ENCODE data around the gene ADISSP.
A peak's percentile ranks its signal among the peaks of the same experiment; 100 is the strongest.

The ADISSP gene

GRCh38 chr20:3735768-3736167 is 31.8 kb downstream of the ADISSP start:
- DNase-seq, result no peak

DNA sequence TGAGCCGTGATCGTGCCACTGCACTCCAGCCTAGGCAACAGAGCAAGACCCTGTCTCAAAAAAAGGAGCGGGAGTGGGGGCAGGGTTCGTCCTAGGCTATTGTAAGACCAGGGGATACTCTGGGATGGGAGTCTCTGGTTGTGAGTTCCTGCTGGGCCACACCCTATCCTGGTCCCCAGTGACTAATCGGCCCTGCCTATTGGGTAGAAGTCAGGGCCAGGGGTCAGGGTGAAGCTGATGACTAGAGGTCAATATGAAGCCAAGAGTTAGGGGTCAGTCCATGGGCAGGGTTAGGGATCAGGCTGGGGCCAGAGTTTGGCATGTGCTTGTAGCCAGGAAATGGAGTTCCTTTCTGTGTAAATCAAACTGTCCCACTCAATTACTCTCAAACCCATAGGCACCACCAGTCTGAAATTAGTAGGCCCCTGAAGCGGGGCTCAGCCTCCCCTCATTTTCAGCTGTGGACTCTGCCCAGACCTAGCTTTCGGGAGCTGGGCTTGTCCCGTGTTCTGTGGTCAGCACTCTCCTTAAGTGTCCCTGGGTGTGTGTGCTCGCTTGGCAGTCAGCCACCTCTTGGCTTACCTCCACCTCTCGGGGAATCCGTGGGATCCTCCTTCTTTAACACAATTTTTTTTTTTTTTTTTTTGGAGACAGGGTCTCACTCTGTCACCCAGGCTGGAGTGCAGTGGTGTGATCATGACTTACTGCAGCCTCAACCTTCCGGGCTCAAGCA is 33.3 kb downstream of the ADISSP start:
- DNase-seq, result no peak

- no peak for DNase-seq
Measured at GRCh38 chr20:3733119-3733995, 34.2 kb downstream of the ADISSP start.

- DNase-seq, result peak; percentile 16
Measured at GRCh38 chr20:3732327-3733118, 35.0 kb downstream of the ADISSP start, which contains the start of gene HSPA12B. Gene HSPA12B (plus strand): TSS chr20:3732685. CDS start chr20:3738675, 5,990 bp downstream.

DNA sequence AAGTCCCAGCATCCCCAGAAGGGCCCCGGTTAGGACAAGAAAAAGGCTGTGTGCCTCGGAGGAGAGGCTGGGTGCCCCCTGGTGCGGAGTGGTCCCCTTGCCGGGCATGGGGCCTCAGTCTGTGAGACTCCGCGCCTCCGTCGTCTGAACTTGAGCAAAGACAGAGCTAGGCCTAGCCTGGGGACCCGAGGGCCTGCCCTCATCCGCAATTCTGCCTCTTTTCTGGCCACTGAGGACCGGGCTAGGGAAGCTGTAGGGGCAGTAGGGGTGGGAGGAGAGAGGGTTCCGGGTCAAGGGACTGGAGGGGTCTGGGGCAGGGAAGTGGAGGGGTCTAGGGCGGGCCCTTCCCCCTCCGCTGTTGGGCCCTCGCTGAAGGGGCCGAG is 35.6 kb downstream of the ADISSP start:
- DNase-seq, result no peak

DNA sequence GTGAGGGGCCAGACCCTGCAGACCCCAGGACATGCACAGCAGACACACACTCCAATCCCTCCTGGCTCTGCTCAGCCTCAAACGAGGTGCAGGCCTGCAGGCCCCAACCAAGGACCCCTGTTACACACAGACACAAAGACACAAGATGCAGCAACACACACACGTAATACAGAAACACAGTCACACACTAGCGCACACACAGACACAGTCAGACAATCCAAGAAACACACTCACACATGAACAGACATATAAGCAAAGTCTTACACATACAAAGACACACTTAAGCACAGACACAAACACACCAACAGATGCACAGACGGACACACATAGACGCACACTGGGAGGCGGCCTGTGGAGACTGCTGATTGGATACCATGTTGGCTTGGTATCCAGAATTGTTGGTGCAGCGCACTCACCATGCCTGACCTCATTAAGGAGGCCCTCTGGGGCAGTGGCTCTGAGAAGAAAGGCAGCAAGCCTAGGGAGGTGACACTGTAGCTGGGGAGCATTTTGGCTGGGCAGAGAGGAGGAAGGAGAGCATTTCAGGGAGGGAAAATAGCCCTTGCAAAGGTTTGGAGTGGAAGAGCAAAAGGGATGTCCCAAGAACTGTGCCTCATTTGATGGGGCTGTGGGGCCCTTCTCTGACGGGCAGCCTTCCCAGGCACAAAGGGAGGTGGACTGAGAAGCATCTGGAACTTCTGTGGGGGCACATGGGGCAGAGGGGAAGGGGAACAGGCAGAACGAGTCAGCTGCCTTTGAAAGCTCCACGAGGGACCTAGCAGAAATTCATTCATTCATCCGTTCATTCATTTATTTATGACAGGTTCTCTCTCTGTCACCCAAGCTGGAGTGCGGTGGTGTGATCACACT is 36.5 kb downstream of the ADISSP start:
- DNase-seq, result peak; percentile 4

DNA sequence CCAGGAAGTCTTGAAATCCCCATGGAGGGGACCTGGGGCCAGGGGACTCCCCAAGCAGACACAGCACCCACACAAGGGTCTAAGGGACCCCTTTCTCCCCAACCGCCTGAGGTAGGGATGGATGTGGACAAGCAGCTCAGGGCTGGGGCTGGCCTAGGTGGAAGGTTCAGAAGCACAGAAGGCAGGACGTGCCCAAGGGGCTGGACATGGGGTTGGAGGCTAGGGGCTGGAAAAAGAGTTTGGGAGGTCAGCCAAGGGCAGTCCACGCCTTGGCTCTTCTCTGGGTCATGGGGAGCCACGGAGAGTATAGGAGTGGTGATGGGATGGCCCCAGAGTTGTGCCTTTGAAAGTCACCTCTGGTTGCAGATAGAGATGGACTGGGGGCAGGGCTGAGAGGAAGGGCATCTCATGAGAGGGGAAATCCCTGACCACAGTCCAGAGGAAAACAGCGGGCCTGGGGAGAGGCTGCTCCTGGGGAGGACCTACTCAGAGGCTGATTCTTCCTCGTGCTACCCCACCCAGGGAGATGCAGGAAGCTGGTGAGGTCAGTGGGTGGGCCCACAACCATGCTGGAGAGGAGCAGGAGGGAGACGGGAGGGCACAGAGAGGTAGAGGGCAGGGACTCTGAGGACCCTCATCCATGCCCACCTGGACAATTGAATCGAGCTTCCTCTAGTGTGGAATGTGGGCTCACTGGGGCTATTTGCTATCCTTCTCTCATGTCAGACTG is 37.6 kb downstream of the ADISSP start:
- DNase-seq, result no peak

DNA sequence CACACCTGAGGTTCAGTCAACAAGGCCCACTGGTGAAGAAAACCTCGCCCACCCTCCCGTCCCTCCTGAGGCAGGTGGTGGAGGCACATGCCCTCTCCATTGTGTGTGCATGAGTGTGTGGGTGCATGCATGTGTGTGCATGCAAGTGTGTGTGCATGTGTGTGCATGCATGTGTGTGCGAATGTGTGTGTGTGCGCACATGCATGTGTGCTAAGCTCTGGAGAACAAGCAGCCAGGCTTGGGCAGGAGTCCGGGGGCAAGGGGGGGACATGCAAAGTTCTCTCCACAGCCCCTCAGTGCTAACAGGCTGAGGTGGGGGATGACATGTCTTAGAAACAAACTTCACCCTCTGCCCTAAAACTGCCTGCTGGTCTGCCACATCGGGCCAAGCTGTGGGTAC is 38.2 kb downstream of the ADISSP start:
- DNase-seq, result no peak

- DNase-seq, result no peak
Measured at GRCh38 chr20:3728876-3729275, 38.7 kb downstream of the ADISSP start.

GRCh38 chr20:3728354-3728753 is 39.2 kb downstream of the ADISSP start:
- DNase-seq, result no peak

GRCh38 chr20:3727401-3728021 is 40.0 kb downstream of the ADISSP start:
- peak; percentile 47 for DNase-seq

- DNase-seq, result no peak
Measured at GRCh38 chr20:3724356-3724755, 43.2 kb downstream of the ADISSP start.

- DNase-seq, result no peak
Measured at GRCh38 chr20:3723284-3723683, 44.3 kb downstream of the ADISSP start.

DNA sequence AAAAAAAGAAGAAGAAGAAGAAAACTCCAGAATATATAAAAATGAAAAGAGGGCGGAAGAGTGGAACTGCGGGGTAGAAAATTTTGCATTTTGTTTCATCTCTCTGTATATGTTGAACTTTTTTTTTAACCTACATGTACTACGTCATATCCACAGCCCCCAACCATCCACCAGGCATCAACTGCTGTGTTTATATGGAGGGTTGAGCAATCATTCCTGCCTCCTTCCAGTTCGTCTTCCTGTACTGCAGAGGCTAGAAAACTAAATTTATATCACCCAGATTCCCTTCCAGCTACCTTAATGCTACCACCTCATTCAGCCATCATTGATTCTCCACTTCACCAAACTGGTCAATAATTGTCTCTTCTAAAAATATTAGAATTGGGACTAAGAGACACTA is 45.6 kb downstream of the ADISSP start:
- no peak for DNase-seq

DNA sequence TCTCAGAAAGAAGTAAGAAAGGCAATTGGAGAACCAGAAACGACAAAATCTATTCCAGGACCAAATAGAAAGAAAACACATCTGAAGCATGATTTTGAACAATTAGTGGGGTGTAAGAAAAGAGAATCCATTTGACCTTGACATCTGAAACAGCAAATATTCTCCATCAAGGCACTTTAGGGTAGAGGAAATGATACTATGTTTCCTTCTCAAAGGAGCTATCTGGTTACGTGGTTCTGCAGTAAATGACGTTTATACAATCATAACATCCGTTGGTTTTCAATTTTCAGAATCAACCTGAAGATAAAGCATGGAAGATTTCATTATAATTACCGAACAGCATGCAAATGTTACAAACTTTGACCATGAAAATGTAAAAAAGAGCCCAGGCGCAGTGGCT is 46.9 kb downstream of the ADISSP start:
- no peak for DNase-seq

- DNase-seq, result no peak
Measured at GRCh38 chr20:3720068-3720467, 47.5 kb downstream of the ADISSP start.

GRCh38 chr20:3719046-3719445 is 48.5 kb downstream of the ADISSP start:
- no peak for DNase-seq

- DNase-seq, result peak; percentile 51
Measured at GRCh38 chr20:3716195-3716834, 51.2 kb downstream of the ADISSP start.

DNA sequence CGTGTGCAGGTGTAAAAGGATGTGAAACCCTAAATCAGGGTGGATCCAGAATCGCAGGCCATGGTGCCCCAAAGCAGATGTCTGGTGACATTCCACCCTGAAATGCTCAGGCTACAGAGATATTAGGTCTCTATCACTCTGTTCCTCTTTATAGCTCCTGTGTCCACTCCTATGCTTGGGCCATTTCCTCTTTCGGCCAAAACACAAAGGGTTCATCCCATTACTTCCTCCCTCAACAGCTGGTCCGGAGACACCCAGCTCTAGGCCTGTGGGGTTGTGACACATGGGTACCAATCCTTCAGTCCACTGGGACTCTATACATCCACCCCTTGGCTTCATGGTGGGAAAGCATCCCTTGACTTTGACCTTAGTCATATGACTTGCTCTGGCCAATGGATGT is 53.5 kb downstream of the ADISSP start:
- no peak for DNase-seq

DNA sequence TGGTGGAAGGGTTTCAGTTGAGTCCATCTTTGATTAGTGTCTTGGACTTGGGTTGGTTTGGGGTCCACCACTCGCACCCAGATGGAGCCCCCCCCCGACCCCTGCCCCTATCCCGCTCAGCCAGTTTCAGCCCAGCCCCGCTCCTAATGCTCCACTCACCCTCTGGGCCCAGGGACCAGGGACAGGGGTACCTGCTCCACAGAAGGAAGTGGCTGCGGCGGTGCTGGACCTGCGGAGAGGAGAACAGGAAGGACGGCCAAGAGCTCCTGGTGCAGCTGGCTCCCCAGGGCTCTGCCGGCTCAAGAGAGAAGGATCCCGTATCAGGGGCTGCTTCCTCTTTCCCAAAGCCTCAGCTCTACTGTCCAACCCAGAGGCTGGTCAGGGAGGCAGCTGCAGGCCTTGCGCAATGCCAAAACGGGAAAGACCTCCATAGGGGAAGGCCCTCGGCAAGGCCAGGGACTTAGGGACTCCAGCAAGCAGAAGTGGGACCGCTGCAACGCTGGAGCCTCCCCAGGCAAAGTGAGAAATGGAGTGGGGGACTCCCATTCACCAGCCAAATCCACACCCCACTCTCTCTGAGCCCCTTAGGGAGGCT is 55.2 kb downstream of the ADISSP start, which contains the start of gene SIGLEC1:
Gene SIGLEC1 (minus strand): TSS at position 322 of the 595 bp plus-strand sequence. CDS start 5,472 bp downstream, outside the sequence.
- no peak for DNase-seq

All from fibroblast of skin of scalp (primary cell).